Measurements from ENCODE around the gene LYPD6B.

The LYPD6B gene

DNA sequence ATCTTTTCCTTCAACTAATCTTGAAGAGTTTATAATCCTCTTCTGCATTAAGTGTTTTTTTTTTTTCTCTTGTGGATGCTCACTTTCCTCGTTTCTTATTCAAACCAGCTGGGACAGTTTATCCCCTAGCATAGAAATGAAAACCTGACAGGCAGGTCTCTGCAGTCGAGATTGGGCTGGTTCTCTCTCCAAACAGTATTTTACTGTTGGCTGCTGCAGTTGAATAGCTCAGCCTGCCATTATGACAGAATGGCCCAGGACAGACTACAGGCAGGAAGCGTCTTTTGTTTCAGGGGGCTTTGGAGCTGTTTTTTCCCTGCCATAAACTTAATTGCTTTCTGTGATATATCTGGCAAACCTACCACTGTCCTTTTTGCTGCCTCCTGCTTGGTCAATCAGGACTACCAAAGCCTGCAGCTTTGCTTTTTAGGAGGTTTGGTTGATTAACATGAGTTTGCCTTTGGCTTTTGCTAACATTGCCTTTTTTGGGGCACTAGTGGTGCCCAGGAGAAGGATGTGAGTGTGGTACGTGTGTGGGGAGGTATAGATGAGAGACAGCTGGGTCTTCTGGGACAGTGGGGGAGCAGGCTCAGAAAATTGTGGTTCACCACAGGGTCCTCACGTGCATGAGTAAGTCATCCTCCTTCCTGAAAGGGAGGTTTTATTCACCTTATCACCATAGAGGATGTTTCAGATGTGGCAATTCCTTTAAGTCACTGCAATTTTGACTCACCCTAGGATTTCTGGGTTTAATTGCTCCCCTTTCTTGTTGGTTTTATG, 128.7 kb downstream of the LYPD6B start:
- no peak for DNase-seq

GRCh38 chr2:149167941-149168340, 129.4 kb downstream of the LYPD6B start:
- DNase-seq: peak in 1 of 3 donors; percentile 10

- no peak for DNase-seq
Observed at GRCh38 chr2:149169656-149170055, 131.2 kb downstream of the LYPD6B start.

GRCh38 chr2:149170156-149170555, 131.7 kb downstream of the LYPD6B start:
- DNase-seq: no peak

DNA sequence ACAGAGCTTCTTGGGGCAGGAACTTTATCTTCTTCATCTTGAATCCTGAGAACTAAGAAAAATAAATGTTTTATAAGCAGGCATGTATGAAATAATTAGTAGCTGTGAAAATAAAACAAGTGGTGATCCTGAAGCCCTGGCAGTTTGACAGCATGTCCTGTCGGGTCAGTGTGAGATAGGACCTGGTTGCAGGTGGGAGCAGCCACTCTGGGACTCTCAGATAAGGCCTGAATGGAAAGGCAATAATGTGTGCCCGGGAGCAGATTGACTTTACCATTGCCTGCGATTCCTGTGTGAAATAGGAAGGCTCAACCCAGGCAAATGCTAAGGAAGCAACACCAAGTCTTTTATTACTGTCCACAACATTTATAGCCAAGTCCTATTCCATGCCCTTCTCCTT, 132.4 kb downstream of the LYPD6B start:
- no peak for DNase-seq

DNA sequence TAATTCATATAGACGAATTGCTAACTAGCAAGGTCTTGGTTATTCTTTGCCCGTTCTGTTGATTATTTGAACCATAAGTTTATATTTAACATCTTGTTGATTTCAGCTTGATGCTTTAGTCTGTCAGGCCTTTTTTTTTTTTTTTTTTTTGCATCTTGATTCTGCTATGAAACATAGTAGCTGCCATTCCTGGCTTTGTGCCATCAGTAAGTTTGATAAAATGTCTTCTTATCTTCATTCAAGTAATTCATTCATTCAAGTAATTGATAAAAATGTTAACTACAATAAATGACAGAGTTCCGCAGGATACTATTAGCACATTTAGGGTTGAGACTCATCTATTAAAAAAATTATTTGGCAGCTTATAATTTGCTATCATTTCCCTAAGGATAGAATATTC, 134.7 kb downstream of the LYPD6B start:
- no peak for DNase-seq

- no peak for DNase-seq
Observed at GRCh38 chr2:149175956-149176355, 137.5 kb downstream of the LYPD6B start.

DNA sequence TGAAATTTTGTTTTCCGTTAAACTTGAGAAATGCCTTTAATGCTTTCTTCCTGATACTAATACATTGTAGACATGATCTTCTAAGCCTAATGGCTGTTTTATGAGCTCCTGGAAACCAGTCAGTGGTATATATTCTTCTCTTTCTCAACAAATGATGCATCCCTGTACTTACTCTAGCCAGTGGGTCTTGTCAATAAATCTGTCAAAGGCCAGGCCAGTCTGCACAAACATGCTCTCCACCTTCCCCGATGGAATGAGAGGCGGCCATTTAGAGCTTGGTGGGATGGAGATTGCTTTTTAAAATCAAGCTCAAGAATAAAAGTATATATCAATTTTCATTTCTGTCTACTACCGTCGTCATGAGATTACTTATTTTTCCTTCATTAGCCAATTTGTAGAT, 140.1 kb downstream of the LYPD6B start:
- DNase-seq: no peak

DNA sequence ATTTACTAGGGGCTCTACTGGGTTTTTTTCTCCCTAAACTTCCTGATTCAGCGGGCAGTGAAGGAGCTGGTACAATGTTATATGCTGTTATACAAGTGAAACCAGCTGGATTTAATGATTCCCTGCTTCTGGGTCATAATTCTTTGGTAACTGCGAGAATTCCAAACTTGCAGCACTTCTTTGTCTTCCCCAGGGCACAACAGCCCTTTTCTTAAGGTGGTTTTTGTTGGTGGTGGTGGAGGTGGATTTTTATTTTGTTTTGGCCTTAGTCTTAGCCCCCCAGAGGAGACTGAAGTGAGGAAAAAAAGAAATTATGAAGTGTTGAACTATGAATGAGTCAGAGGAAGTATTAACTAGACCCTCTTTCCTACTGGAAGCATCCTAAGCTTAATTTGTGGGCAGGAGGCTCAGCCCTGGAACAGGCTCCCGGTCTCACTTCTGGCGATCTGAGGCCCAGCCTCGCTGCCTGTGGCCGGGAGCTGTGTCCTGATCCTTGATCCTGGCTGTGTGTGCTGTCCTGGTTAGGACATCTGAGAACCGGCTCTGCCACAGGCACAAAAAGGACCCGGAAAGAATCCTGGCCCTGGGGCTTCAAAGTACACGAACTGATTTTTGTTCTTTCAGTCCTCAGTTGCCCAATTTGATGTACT, 141.9 kb downstream of the LYPD6B start:
- no peak for DNase-seq

DNA sequence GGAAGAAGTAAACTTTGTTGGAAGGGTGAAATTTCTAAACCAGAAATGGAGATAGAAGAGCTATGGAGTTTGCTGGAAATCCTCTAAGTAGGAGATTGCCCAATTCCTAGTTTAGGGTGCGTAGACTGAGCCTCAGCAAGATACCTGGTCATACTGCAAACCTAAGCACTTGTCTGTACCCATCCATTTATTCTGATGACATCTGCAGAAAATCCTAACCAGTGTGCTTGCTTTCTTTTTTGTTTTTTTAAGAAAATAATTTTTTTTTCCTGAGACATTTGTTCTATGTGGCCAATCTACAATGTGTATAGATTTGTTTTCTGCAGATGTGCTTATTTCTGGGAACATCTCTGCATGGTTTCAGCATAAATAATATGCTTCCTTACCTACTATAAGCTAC, 144.7 kb downstream of the LYPD6B start:
- DNase-seq: no peak

GRCh38 chr2:149184991-149185390, 146.5 kb downstream of the LYPD6B start:
- DNase-seq: no peak

- DNase-seq: no peak
Observed at GRCh38 chr2:149185942-149186490, 147.5 kb downstream of the LYPD6B start.

DNA sequence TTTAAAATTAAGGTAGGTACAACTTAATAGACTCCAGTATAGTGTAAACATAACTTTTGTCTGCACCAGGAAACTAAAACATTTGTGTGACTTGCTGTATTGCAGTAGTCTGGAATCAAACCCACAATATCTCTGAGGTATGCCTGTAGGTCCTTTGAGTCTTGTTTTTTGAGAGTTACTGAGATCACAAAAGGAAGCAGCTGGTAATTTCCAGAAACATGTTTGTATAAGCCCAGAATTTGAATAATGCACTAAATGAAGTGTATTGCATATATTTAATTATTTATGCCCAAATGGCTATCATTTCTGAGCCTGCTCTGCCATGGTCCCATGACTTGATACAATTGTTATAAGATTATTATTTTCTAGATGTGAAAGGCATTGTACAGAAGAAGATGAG, 148.6 kb downstream of the LYPD6B start:
- DNase-seq: no peak

DNA sequence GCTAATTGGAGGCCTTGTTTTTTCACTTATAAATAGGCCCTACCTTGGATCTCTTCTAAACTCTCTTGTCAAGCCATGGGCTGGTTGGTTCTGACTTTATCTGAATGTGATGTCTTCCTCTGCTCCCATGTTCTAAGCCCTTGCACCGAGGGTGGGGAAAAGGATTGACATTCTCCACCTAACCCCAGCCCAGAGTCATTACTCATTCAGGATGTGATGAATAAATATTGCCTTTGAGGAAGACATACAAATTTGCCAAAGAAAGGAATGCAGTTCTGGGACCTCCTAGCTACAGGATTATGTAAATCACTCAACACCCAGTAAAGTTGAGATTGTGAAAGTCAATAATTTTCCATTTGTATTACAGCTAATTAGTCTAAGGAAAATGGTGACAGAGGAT, 149.8 kb downstream of the LYPD6B start:
- no peak for DNase-seq

DNA sequence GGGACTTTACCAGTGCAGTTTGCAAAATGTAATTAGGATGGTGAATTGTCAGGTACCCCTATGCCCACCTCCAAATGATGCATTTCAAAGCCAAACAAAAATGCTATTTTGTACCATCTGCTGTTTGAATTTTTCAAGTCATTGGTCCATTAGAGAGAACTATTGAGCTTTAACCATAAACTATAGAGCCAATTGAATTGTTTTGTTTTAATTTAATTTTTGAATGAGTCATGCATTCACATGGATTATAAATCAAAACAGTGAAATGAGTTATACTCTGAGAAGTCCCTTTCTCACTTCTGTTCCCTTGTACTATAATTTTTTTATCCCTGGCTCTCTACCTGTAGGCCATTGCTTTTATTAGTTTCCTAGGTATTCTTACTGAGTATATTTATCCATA, 151.3 kb downstream of the LYPD6B start:
- DNase-seq: no peak

DNA sequence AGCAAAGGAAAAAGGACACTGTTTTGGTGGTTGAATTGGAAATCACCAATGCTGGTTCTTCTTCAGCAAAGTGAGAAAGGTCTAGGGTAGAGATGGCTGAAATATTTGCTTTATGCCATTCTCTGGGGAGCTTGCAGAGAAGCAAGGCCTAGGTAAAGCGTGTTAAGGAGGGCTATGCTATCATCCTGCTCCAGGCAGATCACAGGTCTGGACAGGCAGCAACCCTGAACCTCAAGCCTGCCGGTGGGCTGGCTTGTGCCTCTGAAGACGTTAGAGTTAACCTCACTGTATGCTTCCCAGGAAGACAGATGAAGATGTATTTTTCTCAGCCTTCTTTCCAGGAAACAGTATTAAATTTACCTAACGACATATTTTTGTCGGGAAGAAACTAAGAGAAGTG, 153.4 kb downstream of the LYPD6B start:
- DNase-seq: no peak

- no peak for DNase-seq
Observed at GRCh38 chr2:149192427-149192826, 153.9 kb downstream of the LYPD6B start.

GRCh38 chr2:149200109-149200520, 161.6 kb downstream of the LYPD6B start:
- no peak for DNase-seq

GRCh38 chr2:149204686-149205085, 166.2 kb downstream of the LYPD6B start:
- DNase-seq: no peak

- DNase-seq: no peak
Observed at GRCh38 chr2:149205143-149205542, 166.6 kb downstream of the LYPD6B start.

GRCh38 chr2:149213764-149214493, 175.4 kb downstream of the LYPD6B start:
- peak; percentile 2 to 18 (median 10) for DNase-seq

DNA sequence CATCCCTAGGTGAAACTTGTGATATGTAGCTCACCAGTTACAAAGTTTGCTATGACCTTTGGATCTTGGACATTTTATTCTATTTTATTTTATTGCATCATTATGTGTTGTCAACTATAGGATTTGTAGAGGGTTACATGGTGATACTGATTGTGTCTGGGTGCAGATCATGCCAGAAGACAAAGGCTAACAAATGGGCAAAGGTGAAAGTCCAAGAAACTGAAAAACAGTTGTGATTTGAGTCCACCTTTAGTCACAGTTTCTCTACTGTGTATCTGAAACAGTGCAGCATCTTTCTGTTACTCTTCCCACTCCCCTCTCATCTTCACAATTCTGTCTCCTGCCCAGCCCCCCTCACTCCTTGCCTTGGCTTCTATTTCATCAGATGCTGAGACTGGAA, 180.0 kb downstream of the LYPD6B start:
- no peak for DNase-seq

- DNase-seq: no peak
Observed at GRCh38 chr2:149219856-149220255, 181.4 kb downstream of the LYPD6B start.

GRCh38 chr2:149221002-149221401, 182.5 kb downstream of the LYPD6B start:
- DNase-seq: no peak
